ENCODE results near the gene RPAP3. TPM values are rescaled to one million over a fixed set of nuclear protein-coding genes. Genes with fewer than 3 reads are reported as not detected.

The RPAP3 gene
- total and polyA plus RNA-seq, 9 of the 15 experiments (the other 6 are each of a cell fraction or from before 2014, with no cell fraction given): 40.0 to 92.1 (median 54.1) TPM

GRCh38 chr12:47737936-47738594, 32.2 kb upstream of the RPAP3 start (continued):
- TF ChIP-seq ZNF740 (CRISPR knock-in tag; IDR thresholded peaks at IDR 0.05): no peak
- TF ChIP-seq ZNF740 (tag; IDR thresholded peaks at IDR 0.05): no peak
- TF ChIP-seq THRB (CRISPR knock-in tag; conservative IDR thresholded peaks at IDR 0.05): no peak
- TF ChIP-seq KLF6 (CRISPR knock-in tag; IDR thresholded peaks at IDR 0.05; ENCODE audit: borderline replicate concordance): no peak

- Histone ChIP-seq H2AFZ (ENCODE audit: low read depth, low read length) (peak overlapping the region; percentile 64; the same call in 1 of the 2 replicates), H3K4me1 (replicated peaks in 1 of 2; ENCODE audit: control insufficient read depth in 2 of 2, insufficient read depth in 2 of 2, low read length in 2 of 2) (peaks cover 32 to 56% of the 10 kb centered on the region in 2 experiments), H3K4me3 (no peak overlapping the region), H3K9me1 (ENCODE audit: control insufficient read depth, insufficient read depth, low read length) (no peaks in the 10 kb centered on the region), H3K4me2 (ENCODE audit: insufficient read depth, low read length) (peak overlapping the region; percentile 10; the same call in 1 of the 2 replicates), H3K79me2 (ENCODE audit: control insufficient read depth, insufficient read depth, low read length) (no peaks in the 10 kb centered on the region), H3K36me3 (ENCODE audit: control insufficient read depth, insufficient read depth, low read length) (no peaks in the 10 kb centered on the region), H3K9me3 (replicated peaks; ENCODE audit: control insufficient read depth, insufficient read depth, low read depth, low read length) (no peaks in the 10 kb centered on the region), H3K27ac (ENCODE audit: extremely low read depth, low read depth, low read length) (no peak overlapping the region), H3K9ac (ENCODE audit: insufficient read depth in 1 of 2, low read depth in 2 of 2, low read length in 2 of 2) (peak overlapping the region in 1 of 2 experiments; percentile 41; a peak in 2 of 4 replicates), H4K20me1 (replicated peaks; ENCODE audit: control insufficient read depth, insufficient read depth, low read length) (no peaks in the 10 kb centered on the region), H3K27me3 (ENCODE audit: control insufficient read depth in 2 of 2, insufficient read depth in 2 of 2, low read length in 2 of 2) (no peaks in the 10 kb centered on the region)
- peak; percentile 70 for ATAC-seq
- CTCF ChIA-PET (ENCODE audit: low intra/inter-chr PET ratio): no interaction called here
- no peak for FAIRE-seq
- POLR2A ChIA-PET: interaction anchor here (0.5 to 1.2 kb wide), 8 partner anchors 18 to 1082 kb away, joined by 3 read pairs; no protein-coding TSS in a partner anchor
- in situ Hi-C loops (cut with MboI) (no loop called here), intact Hi-C loops (cut with micrococcal nuclease) (no loop called here)
- 56% methylated on average over 16 of the region's 19 CpGs for WGBS (ENCODE audit: insufficient coverage, low coverage, missing lambda C conversion rate)
- DNase-seq (ENCODE audit: extremely low read depth in 1 of 4, low spot score in 3 of 4): peak; percentile 59 to 83 (median 73)
- no TSS peak for BruUV-seq (replicated peaks)
- TF ChIP-seq CHD4 (IDR thresholded peaks at IDR 0.05; ENCODE audit: insufficient read depth, insufficient replicate concordance, low read depth, low read length, poor library complexity, severe bottlenecking): no peak
- no peak for TF ChIP-seq ZFP36 (IDR thresholded peaks at IDR 0.05; ENCODE audit: low read depth, low read length, partially characterized antibody)
- TF ChIP-seq NFATC3 (IDR thresholded peaks at IDR 0.05): no peak
- peak; percentile 70; the same call in 1 of the 2 replicates for TF ChIP-seq KLF13 (tag; IDR thresholded peaks at IDR 0.05; ENCODE audit: borderline replicate concordance, low read depth)
- no peak for TF ChIP-seq MEF2A (IDR thresholded peaks at IDR 0.05; ENCODE audit: control insufficient read depth, low read depth, low read length)
- TF ChIP-seq ESRRB (CRISPR knock-in tag; IDR thresholded peaks at IDR 0.05; ENCODE audit: borderline replicate concordance): no peak
- TF ChIP-seq RAD51 (IDR thresholded peaks at IDR 0.05; ENCODE audit: borderline replicate concordance, low read depth): no peak
- no peak for TF ChIP-seq RHOXF2B (CRISPR knock-in tag; conservative IDR thresholded peaks at IDR 0.05)
- peak; percentile 27; the same call in 1 of the 2 replicates for TF ChIP-seq PKNOX1 (IDR thresholded peaks at IDR 0.05)
- no peak for TF ChIP-seq ZNF740 (CRISPR knock-in tag; IDR thresholded peaks at IDR 0.05)
- TF ChIP-seq ZNF740 (tag; IDR thresholded peaks at IDR 0.05): no peak
Measured at GRCh38 chr12:47736877-47737676, 31.2 kb upstream of the RPAP3 start.

All from K562 (cell line).